Stimulated activated CD8-positive, alpha-beta memory T cell treated with anti-CD3 and anti-CD28 coated beads, Interleukin-12 subunit alpha, Interleukin-12 subunit beta, amount 100 ng/mL, for 1 hour (primary cell): ENCODE measurements around the gene SLC24A3.

Experiments
- DNase-seq: peaks from one replicate; pipeline ENCODE4 v3.0.0-alpha.2; 2020; ENCODE audit warnings: low read depth

Gene SLC24A3

DNA sequence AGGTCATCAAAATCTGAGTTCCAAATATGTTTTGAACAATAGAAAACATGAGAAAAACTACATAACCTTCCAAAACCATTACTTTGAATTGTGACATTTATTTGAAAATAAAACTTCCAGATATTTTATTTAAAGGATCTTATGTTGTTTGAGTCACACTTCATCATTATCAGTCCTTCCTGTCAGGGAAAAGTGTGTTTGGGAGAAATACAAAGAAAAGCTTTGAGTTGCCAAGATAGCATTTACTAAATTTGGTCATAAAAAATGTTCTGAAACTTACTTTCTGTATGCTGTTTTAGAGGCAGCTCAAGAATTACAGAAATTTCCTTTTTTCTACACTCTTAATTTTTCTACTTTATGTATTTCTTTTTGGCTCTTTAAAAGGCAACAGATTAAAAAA is 337.5 kb downstream of the SLC24A3 start:
- no peak for DNase-seq

GRCh38 chr20:19552221-19553180 is 340.1 kb downstream of the SLC24A3 start:
- DNase-seq: no peak

DNA sequence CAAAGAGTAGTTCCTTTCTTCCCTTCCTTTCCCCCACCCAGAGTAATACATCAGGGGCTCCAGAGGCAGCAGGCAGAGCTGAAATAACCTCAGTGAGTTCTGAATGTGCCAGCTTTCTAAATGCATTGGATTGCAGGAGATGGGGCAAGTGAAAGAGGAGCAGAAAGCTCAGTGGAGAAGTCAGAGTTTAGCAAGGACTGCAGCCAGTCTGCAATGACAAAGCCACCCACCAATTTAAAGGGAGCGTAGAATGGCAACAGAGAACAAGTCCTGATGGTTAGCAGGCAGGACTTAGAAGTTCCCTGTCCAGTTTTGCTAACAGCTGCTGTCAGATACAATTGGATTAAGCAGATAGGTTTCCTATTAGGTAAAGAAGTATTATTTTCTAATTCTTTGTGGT is 342.2 kb downstream of the SLC24A3 start:
- DNase-seq: no peak

- no peak for DNase-seq
Measured at GRCh38 chr20:19555726-19556125, 343.3 kb downstream of the SLC24A3 start.

- DNase-seq: no peak
Measured at GRCh38 chr20:19557291-19557690, 344.8 kb downstream of the SLC24A3 start.

- DNase-seq: no peak
Measured at GRCh38 chr20:19560881-19561480, 348.5 kb downstream of the SLC24A3 start.

- no peak for DNase-seq
Measured at GRCh38 chr20:19562426-19562825, 350.0 kb downstream of the SLC24A3 start.

- no peak for DNase-seq
Measured at GRCh38 chr20:19564261-19564660, 351.8 kb downstream of the SLC24A3 start.

GRCh38 chr20:19565736-19566135 is 353.3 kb downstream of the SLC24A3 start:
- DNase-seq: no peak

GRCh38 chr20:19566226-19566945 is 353.9 kb downstream of the SLC24A3 start:
- no peak for DNase-seq

GRCh38 chr20:19568128-19568527 is 355.7 kb downstream of the SLC24A3 start:
- DNase-seq: no peak

DNA sequence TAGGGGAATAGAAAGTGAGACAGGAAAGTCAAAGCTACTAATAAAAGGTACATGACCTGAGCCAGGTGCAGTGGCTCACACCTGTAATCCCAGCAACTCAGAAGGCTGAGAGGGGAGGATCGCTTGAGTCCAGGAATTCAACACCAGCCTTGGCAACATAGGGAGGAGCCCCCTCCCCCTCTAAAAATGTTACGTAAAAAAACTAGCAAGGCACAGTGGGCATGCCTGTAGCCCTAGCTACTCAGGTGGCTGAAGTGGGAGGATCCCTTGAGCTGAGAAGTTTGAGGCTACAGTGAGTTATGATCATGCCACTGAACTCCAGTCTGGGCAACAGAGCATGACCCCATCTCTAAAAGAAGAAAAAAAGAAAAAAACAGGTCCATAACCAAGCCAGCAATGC is 359.6 kb downstream of the SLC24A3 start:
- DNase-seq: no peak

GRCh38 chr20:19577692-19578091 is 365.2 kb downstream of the SLC24A3 start:
- DNase-seq: no peak

DNA sequence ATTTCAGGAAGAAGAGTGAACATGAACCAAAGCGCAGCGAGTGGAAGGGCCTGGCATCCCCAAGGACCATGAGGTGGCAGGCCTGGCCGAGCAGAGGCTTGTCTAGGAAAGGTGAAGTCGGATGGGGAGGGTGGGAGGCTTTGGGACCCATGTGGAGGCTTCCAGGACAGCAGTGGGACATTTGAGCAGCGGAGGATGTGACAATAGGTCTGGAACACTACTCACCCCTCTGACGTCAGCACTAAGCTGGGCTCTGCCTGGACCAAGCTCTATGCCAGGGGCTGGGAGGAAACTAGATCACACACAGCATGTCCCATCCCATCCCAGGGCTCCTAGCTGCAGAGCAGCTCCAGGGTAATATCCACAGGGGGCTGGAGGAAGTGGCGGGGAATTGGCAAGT is 370.3 kb downstream of the SLC24A3 start:
- DNase-seq: no peak

DNA sequence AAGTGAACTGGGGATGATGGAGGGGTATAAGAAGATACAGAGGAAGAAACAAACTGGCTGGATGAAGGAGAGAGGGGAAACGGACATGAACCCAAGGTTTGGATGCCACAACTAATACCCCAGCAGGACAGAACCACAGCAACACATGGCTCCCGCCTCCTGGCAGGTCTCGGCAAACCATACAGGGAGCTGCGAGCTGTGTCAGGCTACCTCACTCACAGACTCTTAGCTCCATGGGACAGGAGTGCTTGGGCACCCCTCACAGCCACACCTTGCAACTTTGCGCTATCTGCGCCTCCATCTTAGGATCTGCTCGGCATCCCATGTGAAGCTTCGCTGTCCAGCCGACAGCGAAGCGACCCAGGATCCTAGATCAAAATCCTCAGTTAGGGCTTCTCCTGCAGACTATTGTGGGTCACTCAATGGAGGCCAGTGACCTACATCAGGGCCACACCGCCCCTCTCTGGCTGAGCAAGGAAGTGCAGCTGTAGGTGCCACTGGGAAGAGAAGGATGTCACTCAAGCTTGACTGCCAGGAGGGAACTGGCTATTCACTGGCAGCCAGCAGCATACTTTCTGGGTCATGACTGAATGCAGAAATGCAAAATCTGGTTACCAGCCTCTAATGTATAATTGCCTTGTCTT is 371.2 kb downstream of the SLC24A3 start:
- DNase-seq: no peak

DNA sequence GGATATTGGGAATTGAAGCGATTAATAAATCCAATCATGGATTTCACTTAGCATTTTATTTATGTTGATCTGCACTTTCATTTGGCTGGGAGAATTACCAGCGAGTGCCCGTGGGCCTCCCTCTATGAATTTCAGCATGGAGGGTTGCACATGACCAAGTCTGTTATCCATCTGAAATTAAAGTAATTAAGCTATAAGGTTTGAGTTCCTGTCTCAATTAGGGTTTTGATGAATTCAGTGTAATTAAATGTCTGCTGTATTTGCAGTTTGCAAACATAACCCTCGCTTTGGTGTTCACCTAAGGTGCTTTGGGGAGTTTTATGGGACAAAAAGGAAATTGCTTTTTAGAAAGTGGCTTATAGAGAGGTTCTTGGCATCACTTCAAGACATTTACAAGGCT is 375.8 kb downstream of the SLC24A3 start:
- no peak for DNase-seq

- DNase-seq: no peak
Measured at GRCh38 chr20:19588732-19589131, 376.3 kb downstream of the SLC24A3 start.

GRCh38 chr20:19589787-19590362 is 377.4 kb downstream of the SLC24A3 start:
- DNase-seq: no peak

GRCh38 chr20:19590382-19590781 is 377.9 kb downstream of the SLC24A3 start:
- DNase-seq: no peak

DNA sequence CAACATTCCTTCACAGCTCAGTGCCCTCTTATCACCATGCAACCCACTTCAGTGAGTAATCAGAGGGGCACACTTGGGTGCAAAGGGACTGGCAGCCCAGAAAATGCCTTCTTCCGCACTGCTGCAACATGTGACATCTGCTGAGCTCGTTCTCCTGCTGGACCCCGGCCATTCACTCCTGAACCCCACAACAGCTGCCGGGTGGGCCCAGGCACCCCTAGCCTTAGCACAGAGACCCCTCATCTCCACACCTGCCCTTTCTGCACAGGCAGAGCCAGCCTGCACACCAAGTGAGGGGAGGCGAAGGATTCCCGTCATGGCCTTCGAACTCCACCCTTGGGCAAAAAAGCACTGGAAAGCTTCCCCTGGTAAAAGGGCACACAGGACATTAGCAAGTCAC is 381.3 kb downstream of the SLC24A3 start:
- DNase-seq: no peak

- DNase-seq: no peak
Measured at GRCh38 chr20:19594896-19595295, 382.5 kb downstream of the SLC24A3 start.
